SH-SY5Y (cell line): Measurements from ENCODE around the gene MDH1.
A peak's percentile ranks its signal among the peaks of the same experiment; 100 is the strongest.

Experiments
- GATA2 ChIP-seq: IDR thresholded peaks from 2 replicates; pipeline ENCODE4 v1.6.1; 2011; ENCODE audit warnings: mild to moderate bottlenecking, low read depth, low read length
- GATA3 ChIP-seq: IDR thresholded peaks from 2 replicates; pipeline ENCODE4 v1.6.1; 2011; ENCODE audit warnings: low read depth, mild to moderate bottlenecking, low read length, moderate library complexity

The MDH1 gene

GRCh38 chr2:63581298-63581961 is 7.3 kb upstream of the MDH1 start:
- TF ChIP-seq GATA3 (no peak), GATA2 (no peak)

DNA sequence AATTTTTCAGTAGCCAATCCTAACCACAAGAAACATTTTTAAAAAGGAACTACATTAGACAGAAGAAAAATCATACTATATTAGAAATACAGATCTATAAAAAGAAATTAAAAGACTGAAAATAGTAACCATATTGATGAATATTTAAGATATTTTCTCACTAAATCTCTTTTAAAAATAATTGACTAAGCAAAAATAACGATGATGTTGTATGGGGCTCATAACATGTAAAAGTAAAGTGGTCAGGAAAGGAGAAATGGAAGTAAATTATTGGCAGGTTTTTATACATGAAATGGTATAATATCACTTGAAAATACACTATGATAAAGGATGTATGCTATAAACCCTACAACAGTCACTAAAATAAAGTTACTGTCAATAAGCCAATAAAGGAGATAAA is 5.9 kb upstream of the MDH1 start:
- TF ChIP-seq GATA2, result no peak
- no peak for TF ChIP-seq GATA3

- TF ChIP-seq GATA3, result no peak
- TF ChIP-seq GATA2, result no peak
Observed at GRCh38 chr2:63587814-63588384, 864 bp upstream of the MDH1 start.

- TF ChIP-seq GATA3, result peak; percentile 67; the same call in 1 of the 2 replicates
- TF ChIP-seq GATA2, result peak; percentile 83
Observed at GRCh38 chr2:63589148-63589958, 590 bp downstream of the MDH1 start.

GRCh38 chr2:63590626-63591408 is 2.1 kb downstream of the MDH1 start:
- TF ChIP-seq GATA2 (no peak), GATA3 (no peak)

- no peak for TF ChIP-seq GATA2
- TF ChIP-seq GATA3, result no peak
Observed at GRCh38 chr2:63591566-63592175, 2.9 kb downstream of the MDH1 start.

DNA sequence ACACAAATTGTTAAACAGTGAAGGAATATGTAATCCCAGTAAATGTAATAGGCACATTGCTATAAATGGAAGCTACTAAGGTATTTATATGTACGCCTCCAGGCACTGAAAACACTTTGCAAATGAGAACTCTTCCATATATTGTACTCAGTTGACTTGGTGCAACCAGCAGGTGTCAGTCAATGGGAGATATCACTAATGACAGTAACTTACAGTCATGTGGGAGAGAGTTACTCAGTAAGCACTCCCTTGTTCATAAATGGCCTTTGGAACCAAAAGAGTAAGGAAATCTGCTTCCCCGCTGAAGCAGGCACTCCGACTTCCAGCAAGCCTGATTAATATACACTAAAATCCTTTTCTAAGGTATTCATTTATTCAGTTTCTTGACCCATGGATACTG is 5.9 kb downstream of the MDH1 start:
- TF ChIP-seq GATA2 (no peak), GATA3 (no peak)

GRCh38 chr2:63596401-63596883 is 7.7 kb downstream of the MDH1 start:
- TF ChIP-seq GATA2 (no peak), GATA3 (no peak)

- TF ChIP-seq GATA2 (no peak), GATA3 (no peak)
Observed at GRCh38 chr2:63598981-63599380, 10.2 kb downstream of the MDH1 start.

- TF ChIP-seq GATA3 (no peak), GATA2 (no peak)
Observed at GRCh38 chr2:63600881-63601460, 12.2 kb downstream of the MDH1 start.

DNA sequence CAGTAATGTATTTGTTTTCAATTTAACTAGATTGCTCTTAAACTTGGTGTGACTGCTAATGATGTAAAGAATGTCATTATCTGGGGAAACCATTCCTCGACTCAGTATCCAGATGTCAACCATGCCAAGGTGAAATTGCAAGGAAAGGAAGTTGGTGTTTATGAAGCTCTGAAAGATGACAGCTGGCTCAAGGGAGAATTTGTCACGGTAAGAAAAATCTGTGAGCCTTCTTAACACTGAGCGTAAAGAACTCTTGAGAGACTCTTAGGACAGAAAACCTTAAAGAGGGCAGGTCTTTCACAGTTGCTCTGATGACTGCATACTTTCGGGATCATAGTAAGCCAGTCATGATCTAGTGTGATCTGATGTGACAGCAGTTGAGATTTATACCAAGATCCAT is 15.9 kb downstream of the MDH1 start:
- TF ChIP-seq GATA3 (no peak), GATA2 (no peak)

GRCh38 chr2:63610525-63610924 is 21.8 kb downstream of the MDH1 start:
- TF ChIP-seq GATA2, result no peak
- TF ChIP-seq GATA3, result no peak

GRCh38 chr2:63613391-63613901 is 24.7 kb downstream of the MDH1 start:
- TF ChIP-seq GATA3, result no peak
- no peak for TF ChIP-seq GATA2
